Activated CD4-positive, alpha-beta T cell treated with anti-CD3 and anti-CD28 coated beads for 36 hours (primary cell): ENCODE measurements around the gene PCBP4. TPM values are rescaled to one million over a fixed set of nuclear protein-coding genes. Genes with fewer than 3 reads are reported as not detected.
"Not testable (repeated sequence)": the region's sequence is repeated elsewhere in the genome, so short reads cannot be mapped to it uniquely, and the experiment has no call there.

Experiments
- ATAC-seq: fragments of 200-7000 bp; cut with Tn5 transposase; one replicate; pipeline ENCODE4 v1.10.0; 2021; ENCODE audit warnings: mild to moderate bottlenecking, moderate library complexity
- CTCF ChIA-PET: fragments of 350-600 bp; sonication (Branson Sonifier 250); formaldehyde crosslinking; loops from one replicate; lab custom pipeline; 2021; ENCODE audit warnings: antibody characterized with exemption; lab: Charles Lee
- POLR2A ChIA-PET: fragments of 350-600 bp; sonication (Branson Sonifier 250); formaldehyde crosslinking; loops from one replicate; lab custom pipeline; 2021; ENCODE audit warnings: antibody characterized with exemption, inconsistent platforms; lab: Charles Lee
- DNase-seq: peaks from one replicate; pipeline ENCODE4 v3.0.0-alpha.2; 2020
- H3K27ac Mint-ChIP-seq: one replicate; pipeline ENCODE4 v1.8.0; 2021; ENCODE audit warnings: mixed read lengths
- H3K27me3 Mint-ChIP-seq: one replicate; pipeline ENCODE4 v1.8.0; 2021; ENCODE audit warnings: mixed read lengths
- H3K36me3 Mint-ChIP-seq: one replicate; pipeline ENCODE4 v1.8.0; 2021; ENCODE audit warnings: low read depth, mixed read lengths
- H3K4me1 Mint-ChIP-seq: one replicate; pipeline ENCODE4 v1.8.0; 2021; ENCODE audit warnings: mixed read lengths
- H3K4me3 Mint-ChIP-seq: one replicate; pipeline ENCODE4 v1.8.0; 2021; ENCODE audit warnings: mild to moderate bottlenecking, moderate library complexity, mixed read lengths
- H3K9me3 Mint-ChIP-seq: one replicate; pipeline ENCODE4 v1.8.0; 2021; ENCODE audit warnings: low read depth, mixed read lengths
- intact Hi-C, 2 experiments: fragments of 100-400 bp; cut with DNase I in 1 of 2; cut with micrococcal nuclease in 1 of 2; formaldehyde crosslinking; loops; one replicate each; pipeline versions ENCODE4 v1.14.2 to v1.15.1; 2022 to 2024; cut with DNase I, micrococcal nuclease
- total RNA-seq, 2 experiments: library from RNA; stranded (reverse); gene quantifications; one replicate each; pipeline ENCODE4 v1.2.3, GENCODE V29; 2021

Gene PCBP4
- total RNA-seq, 2 experiments from 2014 or later, result 12.5 to 13.6 TPM

GRCh38 chr3:51930439-51930838 is 36.8 kb downstream of the PCBP4 start:
- Mint-ChIP-seq H3K27me3 (no peaks in the 10 kb centered on the region), H3K27ac (no peak overlapping the region), H3K4me1 (no peaks in the 10 kb centered on the region), H3K36me3 (peaks cover 30% of the 10 kb centered on the region), H3K4me3 (no peak overlapping the region), H3K9me3 (no peaks in the 10 kb centered on the region)
- no peak for DNase-seq
- intact Hi-C loops, result no loop called here
- CTCF ChIA-PET, result interaction anchor here (0.6 kb wide), 1 partner anchor 148 kb away, joined by 3 read pairs; no protein-coding TSS in a partner anchor
- POLR2A ChIA-PET, result interaction anchor here (0.7 kb wide), 1 partner anchor 532 kb away, joined by 3 read pairs; no protein-coding TSS in a partner anchor
- ATAC-seq, result no peak

- CTCF ChIA-PET, result no interaction called here
- POLR2A ChIA-PET, result no interaction called here
- ATAC-seq, result no peak
- no peaks in the 10 kb centered on the region for H3K27me3 Mint-ChIP-seq
- no peak overlapping the region for H3K4me3 Mint-ChIP-seq
- intact Hi-C loops, result no loop called here
- DNase-seq, result no peak
- H3K4me1 Mint-ChIP-seq, result no peaks in the 10 kb centered on the region
- H3K36me3 Mint-ChIP-seq, result peaks cover 24% of the 10 kb centered on the region
- H3K27ac Mint-ChIP-seq, result no peak overlapping the region
- no peaks in the 10 kb centered on the region for H3K9me3 Mint-ChIP-seq
Measured at GRCh38 chr3:51929420-51930003, 37.7 kb downstream of the PCBP4 start.

GRCh38 chr3:51928981-51929380 is 38.3 kb downstream of the PCBP4 start:
- H3K4me1 Mint-ChIP-seq, H3K27me3 Mint-ChIP-seq, intact Hi-C loops, POLR2A ChIA-PET, ATAC-seq, H3K9me3 Mint-ChIP-seq, H3K27ac Mint-ChIP-seq, H3K4me3 Mint-ChIP-seq, CTCF ChIA-PET, DNase-seq: not testable (repeated sequence)
- peaks cover 20% of the 10 kb centered on the region for H3K36me3 Mint-ChIP-seq

- Mint-ChIP-seq H3K4me3 (no peak overlapping the region), H3K4me1 (no peaks in the 10 kb centered on the region), H3K9me3 (no peaks in the 10 kb centered on the region), H3K36me3 (peaks cover 16% of the 10 kb centered on the region), H3K27ac (no peak overlapping the region), H3K27me3 (no peaks in the 10 kb centered on the region)
- ChIA-PET POLR2A (no interaction called here), CTCF (interaction anchor here (0.7 kb wide), 1 partner anchor 15 kb away, joined by 6 read pairs; no protein-coding TSS in a partner anchor)
- ATAC-seq (no peak), DNase-seq (no peak)
- intact Hi-C loops, result no loop called here
Measured at GRCh38 chr3:51928438-51928837, 38.8 kb downstream of the PCBP4 start.

GRCh38 chr3:51927061-51927977 is 39.9 kb downstream of the PCBP4 start:
- H3K4me1 Mint-ChIP-seq, result no peaks in the 10 kb centered on the region
- DNase-seq, result no peak
- H3K4me3 Mint-ChIP-seq, result no peak overlapping the region
- no peak for ATAC-seq
- intact Hi-C loops, result no loop called here
- peaks cover 10% of the 10 kb centered on the region for H3K36me3 Mint-ChIP-seq
- no peak overlapping the region for H3K27ac Mint-ChIP-seq
- H3K27me3 Mint-ChIP-seq, result no peaks in the 10 kb centered on the region
- ChIA-PET CTCF (no interaction called here), POLR2A (interaction anchor here (0.6 kb wide), 2 partner anchors 127 to 203 kb away, joined by 8 to 10 read pairs; no protein-coding TSS in a partner anchor)
- no peaks in the 10 kb centered on the region for H3K9me3 Mint-ChIP-seq

DNA sequence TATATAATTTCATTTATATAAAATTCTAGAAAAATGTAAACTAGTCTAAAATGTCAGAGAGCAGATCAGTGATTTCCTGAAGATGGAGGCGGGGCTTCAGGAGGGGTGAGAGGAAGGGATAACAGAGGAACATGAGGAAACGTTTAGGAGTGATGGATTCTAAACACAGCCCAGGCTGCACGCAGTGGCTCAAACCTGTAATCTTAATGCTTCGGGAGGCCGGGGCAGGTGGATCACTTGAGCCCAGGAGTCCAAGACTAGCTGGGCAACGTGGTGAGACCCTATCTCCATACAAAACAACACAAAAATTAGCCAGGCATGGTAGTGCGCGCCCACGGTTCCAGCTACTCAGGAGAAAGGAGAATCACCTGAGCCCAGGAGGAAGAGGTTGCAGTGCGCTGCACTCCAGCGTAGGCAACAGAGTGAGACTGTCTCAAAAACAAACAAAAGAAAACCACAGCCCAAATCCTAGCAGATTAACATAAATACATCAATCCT is 46.1 kb downstream of the PCBP4 start:
- Mint-ChIP-seq H3K4me3 (no peak overlapping the region), H3K9me3 (no peaks in the 10 kb centered on the region), H3K4me1 (no peaks in the 10 kb centered on the region), H3K27me3 (peaks cover 7% of the 10 kb centered on the region), H3K36me3 (no peaks in the 10 kb centered on the region), H3K27ac (no peak overlapping the region)
- POLR2A ChIA-PET, result no interaction called here
- intact Hi-C loops, result no loop called here
- ATAC-seq (no peak), DNase-seq (no peak)
- CTCF ChIA-PET, result interaction anchor here (1.4 kb wide), 1 partner anchor 20 kb away, joined by 4 read pairs; the partner anchor contains the start of gene RRP9

DNA sequence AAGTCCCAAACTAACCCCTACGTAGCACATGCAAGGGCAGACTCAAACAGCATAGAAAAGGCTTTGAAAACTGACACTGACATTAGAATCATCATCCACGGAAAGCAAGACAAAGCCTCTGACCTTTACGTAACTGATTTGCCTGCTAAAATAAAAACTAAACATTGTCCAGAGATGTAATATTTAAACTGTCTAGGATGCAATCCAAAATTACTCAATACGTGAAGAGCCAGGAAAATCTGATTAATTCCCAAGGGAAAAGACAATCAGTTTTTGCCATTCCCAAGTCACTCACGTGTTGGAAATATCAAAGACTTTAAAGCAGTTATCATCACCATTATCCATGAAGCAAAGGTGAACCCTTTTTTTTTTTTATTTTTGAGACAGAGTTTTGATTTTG is 50.8 kb downstream of the PCBP4 start:
- CTCF ChIA-PET, result no interaction called here
- intact Hi-C loops, result no loop called here
- Mint-ChIP-seq H3K4me1 (no peaks in the 10 kb centered on the region), H3K9me3 (no peaks in the 10 kb centered on the region), H3K27me3 (peaks cover 6% of the 10 kb centered on the region), H3K27ac (no peak overlapping the region), H3K4me3 (no peak overlapping the region), H3K36me3 (no peaks in the 10 kb centered on the region)
- DNase-seq (no peak), ATAC-seq (no peak)
- POLR2A ChIA-PET, result no interaction called here

GRCh38 chr3:51908026-51908425 is 59.2 kb downstream of the PCBP4 start:
- peaks cover under 1% of the 10 kb centered on the region for H3K4me1 Mint-ChIP-seq
- ATAC-seq (no peak), DNase-seq (no peak)
- intact Hi-C loops, result no loop called here
- no peak overlapping the region for H3K27ac Mint-ChIP-seq
- peaks cover 5% of the 10 kb centered on the region for H3K27me3 Mint-ChIP-seq
- ChIA-PET CTCF (no interaction called here), POLR2A (no interaction called here)
- no peaks in the 10 kb centered on the region for H3K36me3 Mint-ChIP-seq
- H3K4me3 Mint-ChIP-seq, result no peak overlapping the region
- H3K9me3 Mint-ChIP-seq, result peaks cover 6% of the 10 kb centered on the region

Other genes with a start within 250 kb of the PCBP4 start
- gene IQCF6, start 188.2 kb downstream of the PCBP4 start, total RNA-seq, result not detected
- not detected for gene IQCF2, start 105.8 kb downstream of the PCBP4 start, total RNA-seq
- gene IQCF5, start 91.9 kb downstream of the PCBP4 start, total RNA-seq, result not detected
- gene IQCF1, start 64.1 kb downstream of the PCBP4 start, total RNA-seq, result not detected
- gene RRP9, start 25.6 kb downstream of the PCBP4 start, total RNA-seq, result 10 to 100 TPM; 38.2 to 39.3 TPM
- 10 to 100 TPM; 10.6 to 12.2 TPM for gene PARP3, start 25.1 kb downstream of the PCBP4 start, total RNA-seq
- gene GPR62, start 12.1 kb downstream of the PCBP4 start, total RNA-seq, result not detected
- 10 to 100 TPM; 62.4 to 65.0 TPM for gene ABHD14B, start 6.6 kb upstream of the PCBP4 start, total RNA-seq
- gene ABHD14A, start 7.6 kb upstream of the PCBP4 start, total RNA-seq, result 1 to 10 TPM; 6.3 to 7.5 TPM
- gene ACY1, start 16.1 kb upstream of the PCBP4 start, total RNA-seq, result 10 to 100 TPM; 61.5 to 90.0 TPM
- gene RPL29, start 28.4 kb upstream of the PCBP4 start, total RNA-seq, result 1,000 to 10,000 TPM; 1,975 to 2,071 TPM
- 10 to 100 TPM; 17.1 to 20.3 TPM for gene DUSP7, start 89.1 kb upstream of the PCBP4 start, total RNA-seq
- gene POC1A, start 187.0 kb upstream of the PCBP4 start, total RNA-seq, result 10 to 100 TPM; 23.4 to 26.1 TPM
- 10 to 100 TPM; 52.8 to 68.7 TPM for gene ALAS1, start 230.7 kb upstream of the PCBP4 start, total RNA-seq